Breast epithelium (tissue), 4 donors: ENCODE results near the gene CRTAP. TPM values are rescaled to one million over a fixed set of nuclear protein-coding genes. Genes with fewer than 3 reads are reported as not detected.

Source experiments
- DNase-seq, 2 donors: peaks; one replicate each; pipeline ENCODE4 v3.0.0-alpha.2; 2019; ENCODE audit warnings: low spot score in 2 of 2
- H3K27ac ChIP-seq, 2 donors: fragments of 200-600 bp; sonication (generic) in 1 of 2; one replicate each; pipeline ENCODE4 v1.5.1; 2016 to 2019; ENCODE audit warnings: mild to moderate bottlenecking in 1 of 2
- H3K27me3 ChIP-seq, 2 donors: fragments of 200-600 bp; sonication (generic) in 1 of 2; one replicate each; pipeline versions ENCODE4 v1.5.1 to v1.6.0; 2017 to 2019; ENCODE audit warnings: control low read depth in 1 of 2, mild to moderate bottlenecking in 1 of 2
- H3K36me3 ChIP-seq: fragments of 200-600 bp; one replicate; pipeline ENCODE4 v1.5.1; 2019
- H3K4me1 ChIP-seq, 2 donors: fragments of 200-600 bp; sonication (generic); one replicate each; pipeline ENCODE4 v1.5.1; 2016 to 2019; ENCODE audit warnings: control low read depth in 1 of 2
- H3K4me3 ChIP-seq, 3 donors: fragments of 200-600 bp; sonication (generic); 1 replicate in 2 of 3; 2 replicates in 1 of 3; pipeline ENCODE4 v1.5.1; 2016 to 2019; ENCODE audit warnings: mild to moderate bottlenecking in 3 of 3, moderate library complexity in 2 of 3
- H3K9me3 ChIP-seq, 2 donors: fragments of 200-600 bp; sonication (generic) in 1 of 2; one replicate each; pipeline ENCODE4 v1.5.1; 2016 to 2019; ENCODE audit warnings: control low read depth in 1 of 2
- POLR2A ChIP-seq: fragments of 450-650 bp; IDR thresholded peaks from one replicate; pipeline ENCODE4 v1.6.1; 2016; ENCODE audit warnings: antibody characterized with exemption, mild to moderate bottlenecking, moderate library complexity
- POLR2AphosphoS5 ChIP-seq, 3 donors: sonication (generic); formaldehyde crosslinking; IDR thresholded peaks; one replicate each; pipeline ENCODE4 v1.6.1; 2017; ENCODE audit warnings: antibody characterized with exemption in 3 of 3
- intact Hi-C: fragments of 100-400 bp; cut with DNase I; formaldehyde crosslinking; loops from one replicate; pipeline ENCODE4 v1.15.1; 2023; ENCODE audit warnings: low total_unique reads
- total RNA-seq, 3 donors: library from RNA; depleted of rRNA; stranded (reverse); fragments of >200 nt; gene quantifications; one replicate each; pipeline ENCODE4 v1.1.0, GENCODE V29; 2016
- TF ChIP-seq, protein P1 (sequence below), 3 donors: fragments of 450-650 bp; IDR thresholded peaks; one replicate each; pipeline ENCODE4 v1.5.1; 2016 to 2017; ENCODE audit warnings: antibody characterized with exemption in 3 of 3, mild to moderate bottlenecking in 3 of 3, moderate library complexity in 3 of 3

CRTAP gene
- total RNA-seq, 3 donors from 2014 or later = 158 to 535 (median 180) TPM

GRCh38 chr3:33092496-33093254, 21.1 kb upstream of the CRTAP start:
- intact Hi-C loops = no loop called here
- Histone ChIP-seq H3K36me3 (no peaks in the 10 kb centered on the region), H3K4me3 (no peak overlapping the region), H3K27me3 (no peaks in the 10 kb centered on the region), H3K9me3 (no peaks in the 10 kb centered on the region), H3K4me1 (peaks cover 0 to 3% of the 10 kb centered on the region in 2 donors), H3K27ac (no peak overlapping the region)
- no peak for DNase-seq
- TF ChIP-seq POLR2AphosphoS5 (IDR thresholded peaks at IDR 0.05) (no peak), POLR2A (no peak)
- TF ChIP-seq, protein P1, sequence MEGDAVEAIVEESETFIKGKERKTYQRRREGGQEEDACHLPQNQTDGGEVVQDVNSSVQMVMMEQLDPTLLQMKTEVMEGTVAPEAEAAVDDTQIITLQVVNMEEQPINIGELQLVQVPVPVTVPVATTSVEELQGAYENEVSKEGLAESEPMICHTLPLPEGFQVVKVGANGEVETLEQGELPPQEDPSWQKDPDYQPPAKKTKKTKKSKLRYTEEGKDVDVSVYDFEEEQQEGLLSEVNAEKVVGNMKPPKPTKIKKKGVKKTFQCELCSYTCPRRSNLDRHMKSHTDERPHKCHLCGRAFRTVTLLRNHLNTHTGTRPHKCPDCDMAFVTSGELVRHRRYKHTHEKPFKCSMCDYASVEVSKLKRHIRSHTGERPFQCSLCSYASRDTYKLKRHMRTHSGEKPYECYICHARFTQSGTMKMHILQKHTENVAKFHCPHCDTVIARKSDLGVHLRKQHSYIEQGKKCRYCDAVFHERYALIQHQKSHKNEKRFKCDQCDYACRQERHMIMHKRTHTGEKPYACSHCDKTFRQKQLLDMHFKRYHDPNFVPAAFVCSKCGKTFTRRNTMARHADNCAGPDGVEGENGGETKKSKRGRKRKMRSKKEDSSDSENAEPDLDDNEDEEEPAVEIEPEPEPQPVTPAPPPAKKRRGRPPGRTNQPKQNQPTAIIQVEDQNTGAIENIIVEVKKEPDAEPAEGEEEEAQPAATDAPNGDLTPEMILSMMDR (IDR thresholded peaks at IDR 0.05) = no peak

DNA sequence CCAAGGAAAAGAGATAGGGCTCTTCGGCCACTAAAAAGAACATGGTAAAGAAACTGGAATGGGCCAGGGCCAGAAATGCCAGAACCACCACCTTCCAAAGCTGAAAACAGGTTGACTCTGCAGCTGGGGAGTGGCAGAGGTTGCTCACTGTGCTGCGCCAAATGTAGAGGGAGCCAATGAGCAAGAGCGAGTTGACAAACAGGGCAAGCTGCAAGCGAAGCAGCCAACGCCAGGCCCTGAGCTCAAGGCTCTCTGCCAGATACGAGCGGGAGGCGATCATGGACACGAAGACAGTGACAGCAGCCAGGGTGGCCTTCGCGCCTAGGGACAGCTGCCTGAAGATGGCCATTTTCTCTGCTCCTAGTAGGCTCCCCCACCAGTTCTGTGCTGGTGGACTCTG, 20.0 kb upstream of the CRTAP start:
- intact Hi-C loops = no loop called here
- no peak for DNase-seq
- TF ChIP-seq POLR2A = no peak
- TF ChIP-seq POLR2AphosphoS5 (IDR thresholded peaks at IDR 0.05) = no peak
- TF ChIP-seq, protein P1 (IDR thresholded peaks at IDR 0.05) = no peak
- Histone ChIP-seq H3K9me3 (no peaks in the 10 kb centered on the region), H3K36me3 (no peaks in the 10 kb centered on the region), H3K4me3 (no peak overlapping the region), H3K4me1 (peaks cover 0 to 3% of the 10 kb centered on the region in 2 donors), H3K27me3 (no peaks in the 10 kb centered on the region), H3K27ac (no peak overlapping the region)

GRCh38 chr3:33095436-33095835, 18.4 kb upstream of the CRTAP start:
- DNase-seq = no peak
- H3K4me3 ChIP-seq = peak overlapping the region; percentile 69 to 93 (median 84)
- H3K27me3 ChIP-seq = no peaks in the 10 kb centered on the region
- TF ChIP-seq POLR2A (no peak), POLR2AphosphoS5 (IDR thresholded peaks at IDR 0.05) (no peak)
- TF ChIP-seq, protein P1 (IDR thresholded peaks at IDR 0.05) = no peak
- H3K36me3 ChIP-seq = no peaks in the 10 kb centered on the region
- peak overlapping the region; percentile 88 to 97 for H3K27ac ChIP-seq
- H3K9me3 ChIP-seq = no peaks in the 10 kb centered on the region
- H3K4me1 ChIP-seq = peaks cover 0 to 3% of the 10 kb centered on the region in 2 donors
- intact Hi-C loops = no loop called here

DNA sequence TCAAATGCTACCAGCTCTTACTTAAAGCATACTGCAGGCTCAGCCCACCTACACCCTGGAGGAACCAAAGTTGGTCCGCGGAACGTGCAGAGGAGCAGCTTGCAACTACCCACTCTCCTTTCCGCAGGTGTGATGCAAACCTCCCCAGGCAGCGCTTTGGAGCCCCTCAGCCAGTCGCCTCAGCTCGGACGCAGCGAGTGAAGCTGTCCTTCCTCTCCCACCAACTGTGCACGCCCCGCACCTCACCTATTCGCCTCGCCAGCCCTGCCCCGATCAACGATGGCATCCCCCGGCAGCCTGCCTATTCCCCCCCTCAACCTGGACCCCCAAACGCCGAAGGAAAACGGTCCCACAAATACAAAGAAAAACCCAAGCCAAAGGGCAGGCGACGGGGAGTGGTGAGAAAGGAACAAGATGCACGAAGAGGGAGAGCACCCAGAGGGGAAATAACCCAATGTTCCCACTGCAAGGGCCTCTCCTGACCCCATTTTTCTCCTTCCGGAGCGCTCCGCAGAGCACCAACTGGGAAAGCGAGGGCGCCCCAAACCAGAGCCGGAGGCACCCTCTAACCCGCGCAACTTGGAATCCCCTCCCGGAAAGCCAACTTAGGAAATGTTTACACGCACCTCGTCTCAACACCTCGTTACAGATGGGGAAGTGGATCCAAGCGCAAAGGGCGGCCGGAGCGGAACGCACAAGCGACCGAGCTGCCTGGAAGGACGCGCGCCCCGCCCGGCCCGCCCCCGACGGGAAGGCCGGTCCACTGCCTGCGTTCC, 17.5 kb upstream of the CRTAP start:
- no peaks in the 10 kb centered on the region for H3K36me3 ChIP-seq
- peak in 1 of 2 donors; percentile 24 for DNase-seq
- H3K27me3 ChIP-seq = no peaks in the 10 kb centered on the region
- intact Hi-C loops = no loop called here
- no peaks in the 10 kb centered on the region for H3K9me3 ChIP-seq
- peak overlapping the region; percentile 69 to 93 (median 84) for H3K4me3 ChIP-seq
- peaks cover 0 to 3% of the 10 kb centered on the region in 2 donors for H3K4me1 ChIP-seq
- TF ChIP-seq, protein P1 (IDR thresholded peaks at IDR 0.05) = no peak
- TF ChIP-seq POLR2A (no peak), POLR2AphosphoS5 (IDR thresholded peaks at IDR 0.05) (peak in 1 of 3 donors; percentile 9)
- H3K27ac ChIP-seq = peak overlapping the region; percentile 88 to 97
